HG02938 (cell line): ENCODE data around the gene RNF113A.
A peak's percentile ranks its signal among the peaks of the same experiment; 100 is the strongest.
"Not testable (repeated sequence)": the region's sequence is repeated elsewhere in the genome, so short reads cannot be mapped to it uniquely, and the experiment has no call there.

Source experiments
- ATAC-seq: cut with Tn5 transposase; IDR thresholded peaks from one replicate; pipeline ENCODE4 v1.9.1; 2021; ENCODE audit warnings: mild to moderate bottlenecking, moderate library complexity; ENCODE audit not compliant: unreplicated experiment

RNF113A gene

GRCh38 chrX:119852382-119853353 is 18.9 kb downstream of the RNF113A start, which contains the start of gene UPF3B:
Gene UPF3B (minus strand): TSS chrX:119852963. CDS start chrX:119852928, 35 bp downstream.
- ATAC-seq, result peak; percentile 98

GRCh38 chrX:119833905-119834304 is 37.6 kb downstream of the RNF113A start:
- no peak for ATAC-seq

GRCh38 chrX:119828446-119828845 is 43.1 kb downstream of the RNF113A start:
- ATAC-seq, result no peak

- no peak for ATAC-seq
Measured at GRCh38 chrX:119826399-119826959, 45.1 kb downstream of the RNF113A start.

- ATAC-seq, result not testable (repeated sequence)
Measured at GRCh38 chrX:119824221-119824620, 47.3 kb downstream of the RNF113A start.

GRCh38 chrX:119821703-119822102 is 49.8 kb downstream of the RNF113A start:
- peak; percentile 89 for ATAC-seq
